Epithelial cell of proximal tubule (primary cell): ENCODE measurements around the gene MISP. TPM values are rescaled to one million over a fixed set of nuclear protein-coding genes. Genes with fewer than 3 reads are reported as not detected.
A peak's percentile ranks its signal among the peaks of the same experiment; 100 is the strongest.

Experiments used
- DNase-seq: peaks from one replicate; pipeline ENCODE4 v3.0.0-alpha.2; 2011; ENCODE audit warnings: low read depth
- H3K4me3 ChIP-seq: 2 replicates; pipeline ENCODE4 v1.5.1; 2011; ENCODE audit warnings: low read depth, mild to moderate bottlenecking, low read length
- total RNA-seq: library from RNA; depleted of rRNA; stranded (reverse); fragments of >200 nt; gene quantifications from 2 replicates; pipeline ENCODE4 v1.2.3, GENCODE V29; 2015
- TF ChIP-seq, protein P1 (sequence below): conservative IDR thresholded peaks from 2 replicates; pipeline ENCODE4 v1.5.1; 2012; ENCODE audit warnings: low read depth, mild to moderate bottlenecking, low read length

The MISP gene
- total RNA-seq, 1 donor from 2014 or later = 41.5 TPM

DNA sequence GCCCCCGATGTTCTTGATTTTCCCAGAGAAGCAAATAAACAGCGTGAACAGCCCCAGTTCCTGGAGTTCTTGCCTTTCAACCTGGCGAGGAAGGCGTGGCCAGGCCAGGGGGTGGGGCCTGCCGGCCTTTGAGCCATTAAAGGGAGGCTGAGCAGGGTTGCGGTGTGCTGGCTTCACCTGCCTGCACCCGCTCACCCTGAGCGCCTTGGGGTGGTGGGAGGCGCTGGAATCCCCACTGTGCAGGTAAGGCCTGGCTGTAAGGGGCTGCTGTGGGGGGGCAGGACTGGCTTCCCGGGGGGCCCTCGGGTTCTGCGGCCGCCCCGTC, 2.7 kb upstream of the MISP start:
- DNase-seq = no peak
- TF ChIP-seq, protein P1, sequence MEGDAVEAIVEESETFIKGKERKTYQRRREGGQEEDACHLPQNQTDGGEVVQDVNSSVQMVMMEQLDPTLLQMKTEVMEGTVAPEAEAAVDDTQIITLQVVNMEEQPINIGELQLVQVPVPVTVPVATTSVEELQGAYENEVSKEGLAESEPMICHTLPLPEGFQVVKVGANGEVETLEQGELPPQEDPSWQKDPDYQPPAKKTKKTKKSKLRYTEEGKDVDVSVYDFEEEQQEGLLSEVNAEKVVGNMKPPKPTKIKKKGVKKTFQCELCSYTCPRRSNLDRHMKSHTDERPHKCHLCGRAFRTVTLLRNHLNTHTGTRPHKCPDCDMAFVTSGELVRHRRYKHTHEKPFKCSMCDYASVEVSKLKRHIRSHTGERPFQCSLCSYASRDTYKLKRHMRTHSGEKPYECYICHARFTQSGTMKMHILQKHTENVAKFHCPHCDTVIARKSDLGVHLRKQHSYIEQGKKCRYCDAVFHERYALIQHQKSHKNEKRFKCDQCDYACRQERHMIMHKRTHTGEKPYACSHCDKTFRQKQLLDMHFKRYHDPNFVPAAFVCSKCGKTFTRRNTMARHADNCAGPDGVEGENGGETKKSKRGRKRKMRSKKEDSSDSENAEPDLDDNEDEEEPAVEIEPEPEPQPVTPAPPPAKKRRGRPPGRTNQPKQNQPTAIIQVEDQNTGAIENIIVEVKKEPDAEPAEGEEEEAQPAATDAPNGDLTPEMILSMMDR = no peak
- H3K4me3 ChIP-seq = no peak overlapping the region

DNA sequence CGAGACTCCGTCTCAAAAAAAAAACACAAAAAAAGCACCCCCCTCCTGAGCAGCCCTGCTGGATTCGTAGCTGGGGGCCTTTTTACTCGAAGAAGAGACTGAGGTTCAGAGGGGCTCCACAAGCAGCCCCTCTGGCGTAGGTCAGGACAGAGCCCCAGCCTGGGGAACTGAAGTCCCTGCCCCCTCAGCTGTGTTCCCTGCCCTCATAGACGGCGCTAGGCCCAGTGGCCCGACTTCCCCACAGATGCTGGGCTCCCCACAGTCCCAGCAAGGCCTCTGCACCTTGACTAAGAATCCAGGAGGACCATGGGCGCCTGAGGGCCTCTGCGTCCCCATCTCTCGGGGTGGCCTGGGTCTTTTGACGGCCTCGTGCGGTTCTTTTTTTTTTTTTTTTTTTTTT, 1.1 kb upstream of the MISP start:
- TF ChIP-seq, protein P1 = no peak
- no peak for DNase-seq
- H3K4me3 ChIP-seq = no peak overlapping the region

- TF ChIP-seq, protein P1 = no peak
- peak overlapping the region; percentile 34 for H3K4me3 ChIP-seq
- no peak for DNase-seq
These were observed 809 bp downstream of the MISP start for GRCh38 chr19:751501-752341.

- no peak overlapping the region for H3K4me3 ChIP-seq
- TF ChIP-seq, protein P1 = no peak
- no peak for DNase-seq
These were observed 2.0 kb downstream of the MISP start for GRCh38 chr19:752652-753517.

DNA sequence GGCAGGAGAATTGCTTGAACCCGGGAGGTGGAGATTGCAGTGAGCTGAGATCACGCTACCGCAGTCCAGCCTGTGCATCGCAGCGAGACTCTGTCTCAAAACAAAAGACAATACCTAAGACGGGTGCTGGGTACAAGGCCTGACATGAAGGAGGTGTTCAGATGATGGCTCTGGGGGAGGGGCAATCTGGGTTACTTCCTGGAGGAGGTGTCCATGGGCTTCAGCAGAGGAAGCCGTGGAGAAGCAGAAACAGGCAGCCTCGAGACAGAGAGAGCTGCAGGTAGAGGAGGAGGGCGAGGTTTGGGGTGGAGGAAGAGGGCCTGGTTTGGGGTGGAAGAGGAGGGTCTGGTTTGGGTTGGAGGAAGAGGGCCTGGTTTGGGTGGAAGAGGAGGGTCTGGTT, 3.6 kb downstream of the MISP start:
- no peak for DNase-seq
- TF ChIP-seq, protein P1 = no peak
- H3K4me3 ChIP-seq = no peak overlapping the region

DNA sequence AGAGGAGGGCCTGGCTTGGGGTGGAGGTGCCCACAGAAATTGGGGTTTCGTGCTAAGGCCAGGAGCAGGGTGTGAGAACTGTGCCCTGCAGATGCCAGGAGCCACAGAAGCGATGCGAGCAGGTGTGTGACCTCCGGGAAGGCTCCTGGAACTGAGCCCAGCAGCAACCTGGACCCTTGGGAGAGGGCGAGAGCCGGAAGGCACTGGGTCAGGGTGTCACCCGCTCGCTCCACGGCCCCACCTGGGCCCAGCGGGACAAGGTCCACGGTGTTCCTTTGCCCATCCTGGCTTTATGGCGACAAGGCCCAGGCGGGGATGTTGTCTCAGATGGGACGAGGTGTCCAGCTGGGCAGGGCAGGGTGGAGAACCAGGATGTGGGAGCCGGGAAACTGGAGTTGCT, 4.2 kb downstream of the MISP start:
- TF ChIP-seq, protein P1 = no peak
- no peak for DNase-seq
- no peak overlapping the region for H3K4me3 ChIP-seq
